PC-9 (cell line): Measurements from ENCODE around the gene ARPC1B. TPM values are rescaled to one million over a fixed set of nuclear protein-coding genes. Genes with fewer than 3 reads are reported as not detected.
"Not testable (repeated sequence)": the region's sequence is repeated elsewhere in the genome, so short reads cannot be mapped to it uniquely, and the experiment has no call there.

Source experiments
- BruUV-seq: library from RNA; stranded (reverse); fragments of 400-500 nt; replicated peaks from 2 replicates; lab custom pipeline; 2021; lab: Mats Ljungman, UMichigan
- CTCF ChIA-PET: fragments of 300-600 bp; sonication (Branson Sonifier 250); formaldehyde crosslinking; loops from one replicate; lab custom pipeline; 2022; ENCODE audit warnings: antibody characterized with exemption; lab: Charles Lee
- POLR2A ChIA-PET: fragments of 300-600 bp; sonication (Branson Sonifier 250); formaldehyde crosslinking; loops from one replicate; lab custom pipeline; 2022; ENCODE audit warnings: antibody characterized with exemption; ENCODE audit not compliant: unreplicated experiment; lab: Charles Lee
- DNase-seq, 2 experiments: peaks; one replicate each; pipeline versions ENCODE4 v3.0.0 to v3.0.0-alpha.2; 2015 to 2022; ENCODE audit warnings: mixed read lengths in 1 of 2
- H2AFZ ChIP-seq: fragments of 200-600 bp; sonication (generic); 2 replicates; pipeline ENCODE4 v1.8.1; 2017; ENCODE audit warnings: antibody characterized with exemption
- H3F3A ChIP-seq: fragments of 200-600 bp; sonication (generic); 2 replicates; pipeline ENCODE4 v1.8.1; 2017; ENCODE audit warnings: antibody characterized with exemption, mild to moderate bottlenecking, low read depth; ENCODE audit not compliant: insufficient read depth
- H3K27ac ChIP-seq: fragments of 200-600 bp; sonication (generic); 2 replicates; pipeline ENCODE4 v1.6.1; 2016; ENCODE audit warnings: mixed run types
- H3K27me3 ChIP-seq: fragments of 200-600 bp; sonication (generic); 2 replicates; pipeline ENCODE4 v1.6.1; 2016; ENCODE audit warnings: low read depth, mixed run types; ENCODE audit not compliant: insufficient read depth
- H3K36me3 ChIP-seq: fragments of 200-600 bp; sonication (generic); 2 replicates; pipeline ENCODE4 v1.6.1; 2016; ENCODE audit warnings: low read depth, mixed run types
- H3K4me1 ChIP-seq: fragments of 200-600 bp; sonication (generic); replicated peaks from 2 replicates; pipeline ENCODE4 v1.6.1; 2016; ENCODE audit warnings: mixed run types; ENCODE audit not compliant: insufficient read depth
- H3K4me2 ChIP-seq: fragments of 200-600 bp; sonication (generic); 2 replicates; pipeline ENCODE4 v1.6.1; 2017; ENCODE audit warnings: mixed run types
- H3K4me3 ChIP-seq: fragments of 200-600 bp; sonication (generic); 2 replicates; pipeline ENCODE4 v1.6.1; 2016; ENCODE audit warnings: mixed run types
- H3K79me2 ChIP-seq: fragments of 200-600 bp; sonication (generic); 2 replicates; pipeline ENCODE4 v1.6.1; 2017; ENCODE audit warnings: low read depth, mixed run types
- H3K9me2 ChIP-seq: fragments of 200-600 bp; sonication (generic); 2 replicates; pipeline ENCODE4 v1.8.1; 2017; ENCODE audit warnings: mild to moderate bottlenecking; ENCODE audit not compliant: insufficient read depth
- H3K9me3 ChIP-seq: fragments of 200-600 bp; sonication (generic); 2 replicates; pipeline ENCODE4 v1.8.1; 2016; ENCODE audit warnings: low read depth; ENCODE audit not compliant: insufficient read depth
- H4K20me1 ChIP-seq: fragments of 200-600 bp; sonication (generic); 2 replicates; pipeline ENCODE4 v1.8.1; 2017; ENCODE audit not compliant: insufficient read depth
- CTCF ChIP-seq: fragments of 200-600 bp; sonication (generic); conservative IDR thresholded peaks from 2 replicates; pipeline ENCODE4 v1.6.1; 2017; ENCODE audit warnings: mixed run types, antibody characterized with exemption, mild to moderate bottlenecking, moderate library complexity
- EZH2 ChIP-seq: fragments of 200-600 bp; sonication (generic); IDR thresholded peaks from 2 replicates; pipeline ENCODE4 v1.8.0; 2017; ENCODE audit warnings: antibody characterized with exemption, low read depth
- intact Hi-C: fragments of 100-400 bp; cut with micrococcal nuclease; formaldehyde crosslinking; loops from one replicate; pipeline ENCODE4 v1.10.0; 2022; ENCODE audit not compliant: unreplicated experiment
- total RNA-seq: library from RNA; stranded (reverse); gene quantifications from 2 replicates; pipeline ENCODE4 v1.2.3, GENCODE V29; 2021

Gene ARPC1B
- total RNA-seq, 1 experiment from 2014 or later: 276 TPM

- intact Hi-C loops: not testable (repeated sequence)
Measured at GRCh38 chr7:99415513-99416127, 41.1 kb downstream of the ARPC1B start.

GRCh38 chr7:99418260-99418659 lies 43.7 kb downstream of the ARPC1B start:
- H3K4me2 ChIP-seq: no peak overlapping the region
- no peaks in the 10 kb centered on the region for H3K4me1 ChIP-seq
- no peak overlapping the region for H3K27ac ChIP-seq
- peaks cover 16% of the 10 kb centered on the region for H4K20me1 ChIP-seq
- peaks cover 14% of the 10 kb centered on the region; the same call in 1 of the 2 replicates for H3K36me3 ChIP-seq
- no peak overlapping the region for H3K4me3 ChIP-seq
- no peak overlapping the region for H2AFZ ChIP-seq
- no TSS peak for BruUV-seq
- H3K9me2 ChIP-seq: no peaks in the 10 kb centered on the region
- TF ChIP-seq CTCF (no peak), EZH2 (no peak)
- peaks cover 20% of the 10 kb centered on the region; the same call in 1 of the 2 replicates for H3F3A ChIP-seq
- ChIA-PET POLR2A (interaction anchor here (0.6 kb wide), 1 partner anchor 241 kb away, joined by 3 read pairs; no protein-coding TSS in a partner anchor), CTCF (no interaction called here)
- intact Hi-C loops: no loop called here
- no peak for DNase-seq
- H3K27me3 ChIP-seq: no peaks in the 10 kb centered on the region
- no peaks in the 10 kb centered on the region for H3K79me2 ChIP-seq
- no peaks in the 10 kb centered on the region for H3K9me3 ChIP-seq

More at GRCh38 chr7:99415513-99416127, 41.1 kb downstream of the ARPC1B start:
- H3K27me3 ChIP-seq, H3K27ac ChIP-seq, H3K4me2 ChIP-seq, POLR2A ChIA-PET, H2AFZ ChIP-seq, H3K4me1 ChIP-seq, H3K9me3 ChIP-seq, H3K9me2 ChIP-seq, H3K4me3 ChIP-seq: not testable (repeated sequence)
- H4K20me1 ChIP-seq: peaks cover 23% of the 10 kb centered on the region
- BruUV-seq: TSS peak; percentile 12
- CTCF ChIA-PET: interaction anchor here (0.6 kb wide), 1 partner anchor 714 kb away, joined by 3 read pairs; no protein-coding TSS in a partner anchor
- peak; percentile 72 for TF ChIP-seq CTCF
- peaks cover 17% of the 10 kb centered on the region for H3K79me2 ChIP-seq
- DNase-seq: peak in 1 of 2 experiments; percentile 56
- H3K36me3 ChIP-seq: peaks cover 36% of the 10 kb centered on the region
- peaks cover 29% of the 10 kb centered on the region; the same call in 1 of the 2 replicates for H3F3A ChIP-seq

DNA sequence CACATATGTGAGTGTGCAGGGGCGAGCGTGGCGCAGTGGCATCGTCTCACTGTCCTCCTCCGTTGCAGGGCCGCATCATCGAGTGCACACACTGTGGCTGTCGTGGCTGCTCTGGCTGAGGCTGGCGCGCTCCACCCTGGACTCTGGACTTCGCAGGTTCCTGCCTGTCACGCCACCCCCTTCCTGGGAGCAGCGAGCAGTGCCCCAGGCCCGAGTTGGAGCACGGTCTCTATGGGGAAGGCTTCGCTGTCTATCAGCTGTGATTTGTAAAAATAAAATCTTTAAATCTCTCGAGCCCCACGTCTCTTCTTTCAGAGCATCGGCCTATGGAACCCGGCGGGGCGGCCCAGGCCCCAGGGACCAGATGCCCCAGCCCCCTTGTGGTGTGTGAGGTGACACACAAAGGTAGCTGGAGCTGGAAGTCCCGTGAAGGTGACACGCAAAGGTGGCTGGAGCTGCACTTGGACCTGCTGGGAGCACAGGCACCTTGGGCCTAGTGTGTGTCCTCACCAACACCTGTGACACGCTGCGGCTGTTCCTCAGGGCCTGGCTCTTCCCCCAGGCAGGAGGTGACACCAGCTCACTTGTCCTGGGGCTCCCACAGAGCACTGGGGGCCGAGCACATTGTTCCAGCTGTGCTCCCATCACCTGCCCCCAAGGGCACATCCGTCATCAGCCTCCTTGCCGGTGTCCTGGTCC lies 44.9 kb downstream of the ARPC1B start:
- TF ChIP-seq CTCF: no peak
- TF ChIP-seq EZH2: no peak

More for the DNA sequence above, 44.9 kb downstream of the ARPC1B start:
- DNase-seq: no peak
- CTCF ChIA-PET: no interaction called here
- Histone ChIP-seq H3K9me2 (no peaks in the 10 kb centered on the region), H3K4me2 (no peak overlapping the region), H4K20me1 (peaks cover 16% of the 10 kb centered on the region), H3K79me2 (no peaks in the 10 kb centered on the region), H3K4me3 (no peak overlapping the region), H2AFZ (no peak overlapping the region), H3K4me1 (no peaks in the 10 kb centered on the region), H3K9me3 (no peaks in the 10 kb centered on the region), H3K36me3 (peaks cover 9% of the 10 kb centered on the region; the same call in 1 of the 2 replicates), H3K27me3 (no peaks in the 10 kb centered on the region), H3F3A (peaks cover 18% of the 10 kb centered on the region; the same call in 1 of the 2 replicates), H3K27ac (no peak overlapping the region)
- POLR2A ChIA-PET: no interaction called here
- BruUV-seq: no TSS peak
- intact Hi-C loops: no loop called here
